ENCODE data around the gene ZNF445.

Gene ZNF445

GRCh38 chr3:44414517-44415090 lies 62.9 kb downstream of the ZNF445 start:
- TF ChIP-seq ZFP3 (CRISPR knock-in tag; IDR thresholded peaks at IDR 0.05) (no peak), ARNTL (CRISPR knock-in tag; IDR thresholded peaks at IDR 0.05; ENCODE audit: borderline replicate concordance, low read depth) (no peak)
- no peak for ATAC-seq

GRCh38 chr3:44412365-44412764 lies 65.1 kb downstream of the ZNF445 start:
- no peak for TF ChIP-seq ZFP30 (CRISPR knock-in tag; IDR thresholded peaks at IDR 0.05)
- TF ChIP-seq PATZ1 (CRISPR knock-in tag; IDR thresholded peaks at IDR 0.05; ENCODE audit: borderline replicate concordance) = no peak
- TF ChIP-seq TSHZ2 (CRISPR knock-in tag; IDR thresholded peaks at IDR 0.05) = no peak
- no peak for TF ChIP-seq CSDC2 (CRISPR knock-in tag; IDR thresholded peaks at IDR 0.05)
- TF ChIP-seq TCF4 (CRISPR knock-in tag; IDR thresholded peaks at IDR 0.05; ENCODE audit: borderline replicate concordance) = no peak
- no peak for TF ChIP-seq CSRNP3 (CRISPR knock-in tag; IDR thresholded peaks at IDR 0.05)
- no peak for TF ChIP-seq ESRRG (CRISPR knock-in tag; IDR thresholded peaks at IDR 0.05)
- no peak for TF ChIP-seq ZNF8 (CRISPR knock-in tag; IDR thresholded peaks at IDR 0.05)
- no peak for TF ChIP-seq SNAI2 (CRISPR knock-in tag; IDR thresholded peaks at IDR 0.05)
- TF ChIP-seq TOX (CRISPR knock-in tag; IDR thresholded peaks at IDR 0.05; ENCODE audit: borderline replicate concordance) = no peak
- no peak for TF ChIP-seq PPARA (CRISPR knock-in tag; IDR thresholded peaks at IDR 0.05; ENCODE audit: borderline replicate concordance)
- no peak for TF ChIP-seq ZFP3 (CRISPR knock-in tag; IDR thresholded peaks at IDR 0.05)
- no peak for TF ChIP-seq ZNF565 (CRISPR knock-in tag; conservative IDR thresholded peaks at IDR 0.05; ENCODE audit: low read depth)
- ATAC-seq = no peak

GRCh38 chr3:44411031-44411645 lies 66.3 kb downstream of the ZNF445 start:
- TF ChIP-seq PPARA (CRISPR knock-in tag; IDR thresholded peaks at IDR 0.05; ENCODE audit: borderline replicate concordance) (no peak), CREB5 (CRISPR knock-in tag; IDR thresholded peaks at IDR 0.05; ENCODE audit: low read depth) (no peak), TSHZ2 (CRISPR knock-in tag; IDR thresholded peaks at IDR 0.05) (no peak), ISL1 (CRISPR knock-in tag; IDR thresholded peaks at IDR 0.05) (no peak), GLIS3 (CRISPR knock-in tag; IDR thresholded peaks at IDR 0.05) (no peak), ZNF565 (CRISPR knock-in tag; conservative IDR thresholded peaks at IDR 0.05; ENCODE audit: low read depth) (no peak), CSRNP3 (CRISPR knock-in tag; IDR thresholded peaks at IDR 0.05) (no peak)
- no peak for ATAC-seq
